HG02588 (cell line): ENCODE data around the gene CCDC93.

Source experiments
- ATAC-seq: cut with Tn5 transposase; IDR thresholded peaks from one replicate; pipeline ENCODE4 v1.9.1; 2021; ENCODE audit warnings: mild to moderate bottlenecking, moderate library complexity; ENCODE audit not compliant: unreplicated experiment

CCDC93 gene

DNA sequence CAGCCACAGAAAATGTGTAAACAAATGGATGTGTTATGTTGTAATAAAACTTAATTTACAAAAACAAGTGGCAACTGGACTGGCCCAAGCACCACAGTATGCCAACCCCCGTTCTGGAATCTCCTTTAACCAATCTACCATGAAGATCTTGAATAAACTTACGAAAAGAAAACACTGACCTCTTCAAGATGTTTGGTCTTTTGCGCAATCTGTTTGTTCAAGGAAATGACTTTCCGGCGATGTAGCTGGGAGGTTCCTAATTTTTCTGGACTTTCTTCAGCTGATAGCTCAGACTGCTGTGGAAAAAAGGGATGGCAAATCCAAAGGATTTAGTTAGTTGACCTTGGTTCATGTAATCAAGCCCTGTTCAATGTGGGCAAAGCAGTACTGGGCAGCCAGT is 55.7 kb downstream of the CCDC93 start:
- ATAC-seq = no peak

GRCh38 chr2:117957616-117958015 is 56.3 kb downstream of the CCDC93 start:
- no peak for ATAC-seq

GRCh38 chr2:117956036-117956796 is 57.7 kb downstream of the CCDC93 start:
- no peak for ATAC-seq

DNA sequence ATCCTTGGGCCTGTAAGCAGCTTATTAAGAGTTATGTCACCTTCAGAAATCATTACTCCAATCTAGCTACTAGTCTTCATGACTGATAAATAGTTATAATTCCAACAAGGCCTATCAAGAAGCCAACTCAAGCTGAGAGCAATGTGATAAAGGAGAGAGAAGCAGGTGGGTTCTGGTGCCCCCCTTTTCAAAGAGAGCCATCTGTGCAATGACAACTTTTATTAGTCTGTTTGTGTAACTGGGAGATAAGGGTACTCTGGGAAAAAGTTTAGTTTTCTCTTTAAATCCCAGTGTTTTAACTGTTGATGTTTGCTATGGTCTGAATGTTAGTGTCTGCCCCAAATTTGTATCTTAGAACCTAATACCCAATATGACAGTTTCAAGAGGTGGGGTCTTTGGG is 60.6 kb downstream of the CCDC93 start:
- no peak for ATAC-seq

DNA sequence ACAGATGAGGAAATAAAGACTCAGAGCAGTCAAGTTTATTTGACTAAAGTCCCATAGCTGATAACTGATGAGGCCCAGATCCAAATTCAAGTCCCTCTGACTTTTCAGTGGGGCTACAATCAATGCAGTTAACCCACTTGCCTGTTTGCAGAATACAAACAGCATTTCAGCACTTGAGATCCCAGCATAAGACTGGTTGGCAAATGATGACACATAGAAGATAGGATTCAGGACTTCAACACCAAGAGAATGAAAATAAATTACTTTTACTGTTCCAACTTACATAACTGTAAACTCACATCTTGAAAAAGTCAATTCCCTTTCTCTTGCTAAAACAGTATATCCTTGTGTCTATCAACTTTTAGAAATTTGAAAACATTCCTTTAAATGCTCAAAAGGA is 61.2 kb downstream of the CCDC93 start:
- no peak for ATAC-seq

- no peak for ATAC-seq
These were observed 61.6 kb downstream of the CCDC93 start for GRCh38 chr2:117952228-117952627.

GRCh38 chr2:117949806-117950205 is 64.1 kb downstream of the CCDC93 start:
- no peak for ATAC-seq

GRCh38 chr2:117948615-117949014 is 65.3 kb downstream of the CCDC93 start:
- no peak for ATAC-seq

DNA sequence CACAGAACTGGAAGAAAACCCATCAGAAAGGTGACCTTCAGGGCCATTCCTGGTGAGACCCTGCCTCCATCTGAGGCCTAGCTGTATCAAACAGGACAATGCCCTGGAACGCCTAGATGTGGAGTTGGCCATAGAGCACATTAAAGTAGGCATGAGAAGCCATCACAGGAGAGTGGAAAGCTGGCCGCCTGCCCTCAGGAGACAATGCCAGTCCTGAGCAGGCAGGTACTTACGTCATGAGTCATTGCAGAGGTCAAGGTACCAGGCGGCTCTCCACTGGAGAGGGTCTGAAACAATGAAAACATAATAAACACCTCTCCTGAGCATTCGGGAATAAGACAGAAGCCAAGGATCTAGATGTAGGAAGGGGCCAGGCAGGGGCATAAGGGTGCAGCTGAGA is 68.6 kb downstream of the CCDC93 start:
- ATAC-seq = no peak

DNA sequence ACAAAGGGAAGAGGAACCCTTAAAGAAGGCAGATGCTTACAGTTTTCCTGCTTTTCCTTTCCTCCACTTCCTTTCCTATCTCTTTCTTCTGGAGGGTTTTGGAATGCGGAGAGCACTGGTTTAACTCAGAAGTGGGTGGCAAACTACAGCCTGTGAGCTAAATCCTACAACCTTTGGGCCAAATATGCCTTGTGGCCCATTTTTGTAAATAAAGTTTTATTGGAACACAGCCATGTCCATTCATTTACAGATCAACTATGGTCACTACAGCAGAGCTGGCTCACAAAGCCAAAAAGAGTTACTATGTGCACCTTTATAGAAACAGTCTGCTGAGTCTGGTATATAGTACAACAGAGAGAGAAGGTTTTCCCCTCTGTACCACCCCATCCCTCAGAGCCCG is 69.1 kb downstream of the CCDC93 start:
- no peak for ATAC-seq

GRCh38 chr2:117943013-117943672 is 70.7 kb downstream of the CCDC93 start:
- ATAC-seq = no peak

GRCh38 chr2:117942551-117942950 is 71.3 kb downstream of the CCDC93 start:
- ATAC-seq = no peak

DNA sequence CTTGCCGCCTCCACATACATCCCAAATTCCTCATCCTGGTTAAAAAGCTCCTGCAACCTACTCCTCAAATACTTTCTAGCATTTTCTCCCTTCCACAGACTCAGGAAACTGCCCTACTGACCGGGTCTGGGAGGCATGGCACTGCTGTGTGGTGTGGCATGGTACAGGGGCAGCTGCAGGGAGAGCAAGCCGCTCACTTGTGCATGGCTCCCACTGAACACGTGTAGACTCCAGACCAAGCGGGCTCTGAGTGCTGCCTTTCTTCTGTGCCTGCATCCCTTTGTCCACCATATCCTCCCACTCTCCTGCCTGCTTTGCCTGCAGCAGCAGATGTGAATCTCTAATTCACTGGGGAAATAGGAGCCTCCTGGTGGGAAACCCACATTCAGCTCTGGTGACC is 72.2 kb downstream of the CCDC93 start:
- ATAC-seq = no peak

GRCh38 chr2:117940436-117940835 is 73.4 kb downstream of the CCDC93 start:
- ATAC-seq = no peak

DNA sequence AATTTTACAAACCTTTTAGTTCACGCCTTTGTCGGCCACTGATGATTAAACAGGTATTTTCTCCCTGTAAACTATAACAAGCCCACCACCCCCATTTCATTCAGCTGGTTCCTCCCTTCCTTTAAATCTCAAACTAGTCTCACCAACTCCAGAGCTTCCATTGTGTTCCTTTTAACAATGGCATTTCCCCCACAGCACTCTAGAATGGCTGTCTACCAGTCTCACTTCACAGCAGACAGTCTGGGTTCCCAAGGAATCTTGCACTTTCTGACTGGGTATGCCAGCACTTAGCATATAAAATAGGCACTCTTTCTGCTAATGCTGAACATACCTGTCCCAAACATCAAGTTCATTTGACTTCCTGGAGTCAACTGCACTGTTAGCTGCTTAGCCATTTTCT is 75.3 kb downstream of the CCDC93 start:
- ATAC-seq = no peak

- no peak for ATAC-seq
These were observed 76.9 kb downstream of the CCDC93 start for GRCh38 chr2:117936871-117937428.

- ATAC-seq = no peak
These were observed 77.9 kb downstream of the CCDC93 start for GRCh38 chr2:117935954-117936353.

DNA sequence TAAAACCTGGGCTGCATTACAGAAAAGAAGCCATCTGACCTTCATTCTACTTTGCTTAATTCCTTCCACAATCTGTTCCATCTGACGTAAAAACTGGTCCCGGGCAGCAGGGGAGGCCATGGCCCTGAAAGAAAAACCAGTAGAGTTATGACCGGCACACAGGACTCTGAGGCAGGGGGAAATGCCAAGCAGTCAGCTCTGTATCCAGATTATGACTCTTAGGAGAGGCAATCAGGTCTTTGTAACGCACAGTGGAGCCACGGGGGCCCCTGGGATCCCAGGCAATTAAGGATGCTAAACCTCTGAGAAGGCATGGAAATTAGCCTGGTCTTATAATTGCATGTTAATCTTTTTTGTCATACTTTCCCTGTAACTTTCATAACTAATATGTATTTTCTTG is 78.4 kb downstream of the CCDC93 start:
- ATAC-seq = no peak

GRCh38 chr2:117933884-117934354 is 80.0 kb downstream of the CCDC93 start:
- no peak for ATAC-seq

DNA sequence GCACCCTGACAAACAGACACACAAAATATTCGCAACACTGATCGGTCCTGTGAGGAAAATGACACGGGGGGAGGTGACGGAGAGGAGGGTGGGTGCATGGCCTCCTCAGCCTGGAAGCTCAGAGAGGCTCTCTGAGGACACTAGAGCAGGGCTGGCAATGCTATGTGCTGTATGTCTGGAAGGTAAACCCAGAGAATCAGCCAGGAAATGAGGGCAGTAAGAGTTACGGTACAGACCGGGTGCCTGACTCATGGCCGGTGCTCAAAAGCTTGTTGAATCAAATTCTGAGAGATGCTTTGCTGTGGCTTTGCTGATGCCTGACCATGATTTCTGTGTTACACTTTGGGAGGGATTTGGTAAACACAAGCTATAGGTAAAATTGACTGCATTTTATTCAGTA is 81.9 kb downstream of the CCDC93 start:
- no peak for ATAC-seq

- no peak for ATAC-seq
These were observed 82.6 kb downstream of the CCDC93 start for GRCh38 chr2:117931266-117931665.

- no peak for ATAC-seq
These were observed 83.1 kb downstream of the CCDC93 start for GRCh38 chr2:117930775-117931174.
